Ishikawa (cell line): ENCODE measurements around the gene MRPL27.

Experiments used
- CEBPB ChIP-seq: IDR thresholded peaks from 2 replicates; pipeline ENCODE4 v1.6.1; 2012
- FOXM1 ChIP-seq: IDR thresholded peaks from 2 replicates; pipeline ENCODE4 v1.6.1; 2012; ENCODE audit warnings: low read depth, borderline replicate concordance
- TAF1 ChIP-seq: IDR thresholded peaks from 2 replicates; pipeline ENCODE4 v1.6.1; 2012; ENCODE audit warnings: low read depth, mild to moderate bottlenecking
- TEAD4 ChIP-seq: IDR thresholded peaks from 2 replicates; pipeline ENCODE4 v1.6.1; 2012

- no peak for TF ChIP-seq TEAD4
- no peak for TF ChIP-seq TAF1
- TF ChIP-seq CEBPB = no peak
- TF ChIP-seq FOXM1 = no peak
Observed at GRCh38 chr17:50382931-50383330, 9.9 kb upstream of the MRPL27 start.
